ENCODE measurements around the gene EYA2. TPM values are rescaled to one million over a fixed set of nuclear protein-coding genes. Genes with fewer than 3 reads are reported as not detected.
A peak's percentile ranks its signal among the peaks of the same experiment; 100 is the strongest.

Gene EYA2
- total RNA-seq, 1 experiment from 2014 or later = 0.74 TPM

DNA sequence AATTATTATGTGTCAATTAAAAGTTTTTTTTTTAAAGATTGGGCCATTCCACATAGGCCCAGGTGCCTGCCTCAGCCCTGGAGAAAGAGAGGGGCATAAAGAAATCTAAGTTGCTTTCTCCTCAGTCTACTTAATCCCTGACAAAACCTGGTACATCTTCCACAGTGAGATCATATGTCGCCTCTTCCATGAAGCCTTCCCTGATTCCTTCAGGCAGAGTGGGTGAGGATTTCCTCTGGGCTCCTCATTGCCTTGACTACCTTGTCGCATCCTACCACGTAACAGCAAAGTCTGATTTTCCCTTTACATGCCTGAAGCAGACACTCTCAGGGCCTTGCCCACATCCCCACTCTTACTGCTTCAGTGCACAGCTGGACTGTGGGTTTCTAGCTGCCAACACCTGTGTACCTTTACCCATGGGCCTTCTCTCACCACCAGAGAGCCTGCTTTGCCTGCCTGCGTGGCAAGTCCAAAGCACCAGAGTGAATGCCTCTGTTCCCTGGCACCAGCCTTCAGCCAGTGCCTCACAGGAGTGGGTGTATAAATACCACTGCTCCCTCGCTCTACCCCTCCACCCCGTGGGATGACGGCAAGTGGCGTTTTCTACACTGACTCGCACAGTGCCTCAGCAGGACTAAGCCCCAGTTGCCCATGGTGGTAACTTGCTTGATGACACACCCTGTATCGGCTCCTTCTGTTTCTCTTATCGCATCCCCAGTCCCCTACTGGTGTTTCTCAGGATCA lies 68.0 kb downstream of the EYA2 start:
- Mint-ChIP-seq H3K4me1 (peaks cover 21 to 24% of the 10 kb centered on the region in 2 experiments), H3K9me3 (no peaks in the 10 kb centered on the region; a peak in 1 of 5 replicates), H3K4me3 (no peak overlapping the region), H3K27ac (peak overlapping the region in 1 of 3 experiments; percentile 30; a peak in 1 of 7 replicates), H3K36me3 (ENCODE audit: insufficient read depth in 1 of 3, low read depth in 3 of 3) (no peaks in the 10 kb centered on the region), H3K27me3 (ENCODE audit: low read depth) (peaks cover 2% of the 10 kb centered on the region)
- no CpG with 5 or more reads among the region's 11 CpGs for WGBS (ENCODE audit: extremely low coverage, insufficient read length, low lambda C conversion rate)
- no peak overlapping the region for H3K4ac ChIP-seq (ENCODE audit: low read depth, low read length)
- H4K8ac ChIP-seq (replicated peaks; ENCODE audit: insufficient read length, low read depth, low read length) = no peak overlapping the region
- H3K79me1 ChIP-seq (ENCODE audit: insufficient read depth, low read depth, low read length, poor library complexity, severe bottlenecking) = no peaks in the 10 kb centered on the region
- no peak overlapping the region for H2BK12ac ChIP-seq (ENCODE audit: insufficient read length, low read depth, low read length)
- H2BK20ac ChIP-seq (ENCODE audit: low read depth, low read length, poor library complexity, severe bottlenecking) = no peak overlapping the region
- no peak overlapping the region for H3K4me2 ChIP-seq (ENCODE audit: insufficient read depth, insufficient read length, low read length)
- no peak overlapping the region for H2BK15ac ChIP-seq (ENCODE audit: low read depth, low read length)
- no peak overlapping the region for H3K9ac ChIP-seq (ENCODE audit: extremely low read depth, insufficient read length, low read length)
- H2AFZ ChIP-seq (ENCODE audit: low read length) = no peak overlapping the region
- H3K23ac ChIP-seq (ENCODE audit: insufficient read length, low read depth, low read length) = no peak overlapping the region
- no peak overlapping the region for H3K56ac ChIP-seq (ENCODE audit: insufficient read length, low read depth, low read length)
- no peak overlapping the region for H3K18ac ChIP-seq (ENCODE audit: insufficient read length, low read depth, low read length)
- no peaks in the 10 kb centered on the region for H3K23me2 ChIP-seq (ENCODE audit: insufficient read length, low read depth, low read length, poor library complexity, severe bottlenecking)
- no peak overlapping the region for H4K91ac ChIP-seq (ENCODE audit: insufficient read length, low read depth, low read length)
- H3K9me3 ChIP-seq (ENCODE audit: control insufficient read depth, low read depth, low read length) = no peaks in the 10 kb centered on the region
- no peak overlapping the region for H3K27ac ChIP-seq (ENCODE audit: insufficient read length, low read depth, low read length)
- DNase-seq = no peak
- no peak overlapping the region for H2BK120ac ChIP-seq (ENCODE audit: low read depth, low read length, poor library complexity, severe bottlenecking)
- H3K4me1 ChIP-seq (ENCODE audit: insufficient read depth, low read length) = no peaks in the 10 kb centered on the region
- no peaks in the 10 kb centered on the region for H3K27me3 ChIP-seq (ENCODE audit: insufficient read depth, low read length)
- H3K14ac ChIP-seq (ENCODE audit: insufficient read depth, low read length) = no peak overlapping the region
- no peak overlapping the region for H3T11ph ChIP-seq (ENCODE audit: low read length)
- TF ChIP-seq, protein P1, sequence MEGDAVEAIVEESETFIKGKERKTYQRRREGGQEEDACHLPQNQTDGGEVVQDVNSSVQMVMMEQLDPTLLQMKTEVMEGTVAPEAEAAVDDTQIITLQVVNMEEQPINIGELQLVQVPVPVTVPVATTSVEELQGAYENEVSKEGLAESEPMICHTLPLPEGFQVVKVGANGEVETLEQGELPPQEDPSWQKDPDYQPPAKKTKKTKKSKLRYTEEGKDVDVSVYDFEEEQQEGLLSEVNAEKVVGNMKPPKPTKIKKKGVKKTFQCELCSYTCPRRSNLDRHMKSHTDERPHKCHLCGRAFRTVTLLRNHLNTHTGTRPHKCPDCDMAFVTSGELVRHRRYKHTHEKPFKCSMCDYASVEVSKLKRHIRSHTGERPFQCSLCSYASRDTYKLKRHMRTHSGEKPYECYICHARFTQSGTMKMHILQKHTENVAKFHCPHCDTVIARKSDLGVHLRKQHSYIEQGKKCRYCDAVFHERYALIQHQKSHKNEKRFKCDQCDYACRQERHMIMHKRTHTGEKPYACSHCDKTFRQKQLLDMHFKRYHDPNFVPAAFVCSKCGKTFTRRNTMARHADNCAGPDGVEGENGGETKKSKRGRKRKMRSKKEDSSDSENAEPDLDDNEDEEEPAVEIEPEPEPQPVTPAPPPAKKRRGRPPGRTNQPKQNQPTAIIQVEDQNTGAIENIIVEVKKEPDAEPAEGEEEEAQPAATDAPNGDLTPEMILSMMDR (conservative IDR thresholded peaks at IDR 0.05) = no peak
- no peaks in the 10 kb centered on the region for H3K79me2 ChIP-seq (ENCODE audit: insufficient read depth, low read length)
- no peaks in the 10 kb centered on the region for H4K20me1 ChIP-seq (ENCODE audit: control insufficient read depth, insufficient read depth, insufficient read length)
- no peak overlapping the region for H4K5ac ChIP-seq (ENCODE audit: insufficient read length, low read depth, low read length)
- H2AK5ac ChIP-seq (ENCODE audit: insufficient read length, low read length) = no peak overlapping the region
- H2BK5ac ChIP-seq (ENCODE audit: insufficient read length, low read length) = no peak overlapping the region
